GM19372 (cell line): ENCODE results near the gene COL27A1.
"Not testable (repeated sequence)": the region's sequence is repeated elsewhere in the genome, so short reads cannot be mapped to it uniquely, and the experiment has no call there.

ENCODE experiments used
- ATAC-seq: cut with Tn5 transposase; IDR thresholded peaks from one replicate; pipeline ENCODE4 v1.9.1; 2021; ENCODE audit warnings: mild to moderate bottlenecking, low read depth, moderate library complexity; ENCODE audit not compliant: unreplicated experiment

The COL27A1 gene

DNA sequence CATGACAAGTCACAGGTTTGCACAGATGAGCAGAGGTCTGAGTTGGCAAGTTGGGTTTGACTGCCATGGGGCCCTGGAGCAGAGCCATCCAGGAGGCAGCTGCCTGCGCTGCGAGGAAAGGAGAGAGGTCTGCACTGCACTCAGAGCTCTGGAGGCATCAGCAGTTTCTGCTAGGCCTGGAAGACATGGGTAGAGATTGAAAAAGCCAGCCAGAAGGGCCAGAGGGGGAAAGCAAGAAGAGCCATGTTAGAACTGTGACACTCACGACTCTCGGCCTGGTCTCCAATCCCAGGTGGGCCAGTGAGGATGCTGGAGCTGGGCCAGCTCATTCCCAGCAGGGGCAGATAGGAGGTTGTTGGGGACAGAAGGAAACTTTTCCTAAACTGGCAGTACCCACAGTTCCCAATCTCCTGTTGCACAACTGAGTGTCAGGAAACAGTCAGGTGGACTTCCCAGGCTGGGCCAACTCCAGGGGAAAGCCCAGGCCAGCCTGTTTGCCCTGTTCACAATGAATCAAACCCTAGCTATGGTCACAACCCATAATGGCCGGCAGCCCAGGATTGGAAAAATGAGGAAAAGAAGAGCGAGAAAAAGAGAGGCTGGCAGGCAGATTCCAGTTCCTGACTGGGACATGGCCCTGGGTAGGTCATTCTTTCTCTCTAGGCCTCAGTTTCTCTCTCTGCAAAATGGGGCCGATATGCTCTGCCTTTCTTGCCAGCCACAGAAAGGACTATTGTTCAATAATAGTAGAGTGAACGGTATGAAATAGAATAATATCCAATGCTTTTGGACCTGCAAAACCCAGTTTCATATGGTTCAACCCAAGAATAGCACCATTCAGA lies 159.8 kb downstream of the COL27A1 start:
- ATAC-seq = no peak

DNA sequence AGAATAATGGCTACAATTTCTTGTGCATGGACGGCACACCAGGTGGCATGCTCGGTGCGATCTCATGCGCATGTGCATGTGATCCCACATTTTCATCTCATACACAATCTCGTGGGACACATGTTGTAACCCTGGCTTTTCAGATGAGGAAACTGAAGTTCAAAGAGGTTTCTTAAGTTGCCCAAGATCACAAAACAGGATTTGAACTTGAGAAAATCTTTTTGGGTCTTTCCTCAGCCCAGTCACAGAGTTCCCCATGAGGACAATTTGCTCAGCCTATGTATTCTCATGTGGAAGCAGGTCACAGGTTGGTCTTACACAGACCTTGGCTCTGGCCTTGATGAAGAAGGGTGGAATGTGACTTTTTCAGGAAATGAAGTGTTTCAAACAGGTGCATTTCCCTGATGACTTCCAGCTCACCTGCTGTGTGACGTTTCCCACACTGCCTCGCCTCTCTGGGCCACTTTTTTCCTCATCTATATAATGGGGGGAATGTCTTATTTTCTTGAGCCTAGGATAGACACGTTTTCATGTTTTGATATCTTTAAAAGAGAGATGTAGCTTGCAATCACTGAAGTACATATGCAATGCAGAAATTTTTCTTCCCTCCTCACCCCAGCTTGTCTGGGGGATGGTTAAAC lies 160.5 kb downstream of the COL27A1 start:
- ATAC-seq = no peak

DNA sequence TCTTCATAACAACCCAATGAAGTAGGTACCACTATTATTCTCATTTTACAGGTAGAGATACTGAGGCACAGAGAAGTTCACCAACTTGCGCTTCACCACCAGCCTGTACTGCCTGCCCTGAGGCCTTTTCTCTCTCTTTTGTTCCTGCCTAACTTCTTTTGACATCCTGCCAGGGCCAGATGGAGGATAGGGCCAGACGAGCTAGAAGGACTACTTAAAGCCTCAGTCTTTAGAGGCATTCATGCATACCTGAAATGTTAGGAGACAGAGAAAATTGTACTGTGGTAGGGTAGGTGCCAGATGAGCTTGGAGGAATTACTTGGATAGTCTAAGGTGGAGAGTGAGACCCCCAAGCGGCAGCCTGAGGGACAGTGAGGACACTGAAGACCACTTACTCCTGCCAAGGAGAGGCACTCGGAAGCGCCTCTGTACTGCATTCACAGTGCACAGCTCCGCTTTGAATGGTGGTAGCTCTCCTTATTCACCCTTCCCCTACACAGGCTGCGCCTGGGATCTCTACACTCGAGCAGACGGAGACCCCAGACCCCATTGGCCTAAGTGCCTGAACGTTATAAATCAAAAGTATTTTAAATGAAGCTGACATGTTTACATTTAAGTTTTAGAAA lies 161.4 kb downstream of the COL27A1 start:
- no peak for ATAC-seq

DNA sequence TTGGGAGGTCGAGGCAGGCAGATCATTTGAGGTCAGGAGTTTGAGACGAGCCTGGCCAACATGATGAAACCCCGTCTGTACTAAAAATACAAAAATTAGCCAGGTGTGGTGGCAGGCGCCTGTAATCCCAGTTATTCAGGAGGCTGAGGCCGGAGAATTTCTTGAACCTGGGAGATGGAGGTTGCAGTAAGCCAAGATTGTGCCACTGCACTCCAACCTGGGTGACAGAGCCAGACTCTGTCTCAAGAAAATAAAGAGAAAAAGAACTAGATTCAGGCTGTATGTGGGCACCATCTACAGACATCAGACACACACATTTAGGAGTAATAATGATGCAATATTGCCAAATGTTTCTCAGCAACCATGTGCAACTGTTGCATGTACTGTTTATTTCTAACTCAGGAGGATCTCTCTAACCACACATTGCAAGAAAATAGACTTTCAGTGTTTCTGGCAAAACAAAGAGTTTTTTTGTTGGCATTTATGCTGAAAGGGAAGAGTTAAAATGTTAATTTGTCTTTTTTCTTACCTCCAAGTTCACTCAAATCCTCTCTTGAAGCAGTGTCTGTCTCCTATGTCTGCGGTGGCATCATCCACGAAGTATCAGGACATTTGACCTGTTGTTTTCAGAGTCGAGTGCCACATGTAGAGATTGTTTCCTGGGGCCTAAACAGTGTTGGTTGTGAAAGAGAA lies 162.5 kb downstream of the COL27A1 start:
- no peak for ATAC-seq

DNA sequence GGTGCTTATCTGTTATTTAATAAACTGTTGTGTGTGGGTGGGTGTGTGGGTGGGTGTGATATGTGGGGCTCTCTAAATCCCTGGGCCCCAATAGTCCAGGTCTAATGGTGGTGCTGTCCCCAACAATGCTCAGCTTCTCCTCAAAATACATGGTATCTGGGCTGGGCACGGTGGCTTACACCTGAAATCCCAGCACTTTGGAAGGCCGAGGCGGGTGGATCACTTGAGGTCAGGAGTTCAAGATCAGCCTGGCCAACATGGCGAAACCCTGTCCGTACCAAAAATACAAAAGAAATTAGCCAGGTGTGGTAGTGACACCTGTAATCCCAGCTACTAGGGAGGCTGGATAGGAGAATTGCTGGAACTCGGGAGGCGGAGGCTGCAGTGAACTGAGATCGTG lies 163.1 kb downstream of the COL27A1 start:
- no peak for ATAC-seq

DNA sequence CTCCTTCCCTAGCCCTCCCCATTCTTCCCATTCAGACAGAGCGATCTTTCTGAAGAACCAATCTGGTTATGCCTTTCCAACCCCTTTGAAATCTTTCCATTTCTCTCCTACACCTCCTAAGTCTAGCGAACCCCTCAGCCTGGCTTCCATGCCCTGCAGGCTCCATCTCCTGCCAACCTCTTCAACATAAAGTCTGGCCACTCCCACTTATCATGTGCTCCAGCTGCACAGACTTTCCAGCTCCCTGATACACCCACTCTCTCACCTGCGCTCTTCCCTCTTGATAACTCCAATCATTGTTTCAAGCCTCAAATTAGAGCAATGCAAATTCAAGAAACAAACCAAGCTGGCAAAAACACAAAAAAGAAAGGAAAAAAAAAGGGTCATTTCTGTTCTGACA lies 163.8 kb downstream of the COL27A1 start:
- no peak for ATAC-seq

DNA sequence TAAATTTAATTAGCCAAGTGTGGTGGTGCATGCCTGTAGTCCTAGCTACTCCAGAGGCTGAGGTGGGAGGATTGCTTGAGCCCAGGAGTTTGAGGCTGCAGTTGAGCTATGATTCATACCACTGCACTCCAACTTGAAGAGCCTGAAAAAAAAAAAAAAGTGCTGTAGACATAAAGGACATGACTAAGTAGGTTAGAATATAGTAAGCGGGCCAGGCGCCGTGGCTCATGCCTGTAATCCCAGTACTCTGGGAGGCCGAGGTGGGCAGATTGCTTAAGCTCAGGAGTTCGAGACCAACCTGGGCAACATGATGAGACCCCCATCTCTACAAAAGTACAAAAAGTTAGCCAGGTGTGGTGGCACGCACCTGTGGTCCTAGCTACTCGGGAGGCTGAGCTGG lies 165.4 kb downstream of the COL27A1 start:
- ATAC-seq = not testable (repeated sequence)

DNA sequence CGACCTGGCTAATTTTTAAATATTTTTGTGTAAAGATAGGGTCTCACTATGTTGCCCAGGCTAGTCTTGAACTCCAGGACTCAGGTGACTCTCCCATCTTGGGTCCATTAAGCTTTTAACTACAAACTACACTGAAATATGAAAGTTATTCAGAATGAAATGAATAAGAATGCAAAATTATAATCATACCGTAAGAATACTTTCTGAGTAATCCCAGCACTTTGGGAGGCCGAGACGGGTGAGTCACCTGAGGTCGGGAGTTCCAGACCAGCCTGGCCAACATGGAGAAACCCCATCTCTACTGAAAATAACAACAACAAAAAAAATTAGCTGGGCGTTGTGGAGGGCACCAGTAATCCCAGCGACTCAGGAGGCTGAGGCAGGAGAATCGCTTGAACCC lies 166.4 kb downstream of the COL27A1 start:
- ATAC-seq = no peak

DNA sequence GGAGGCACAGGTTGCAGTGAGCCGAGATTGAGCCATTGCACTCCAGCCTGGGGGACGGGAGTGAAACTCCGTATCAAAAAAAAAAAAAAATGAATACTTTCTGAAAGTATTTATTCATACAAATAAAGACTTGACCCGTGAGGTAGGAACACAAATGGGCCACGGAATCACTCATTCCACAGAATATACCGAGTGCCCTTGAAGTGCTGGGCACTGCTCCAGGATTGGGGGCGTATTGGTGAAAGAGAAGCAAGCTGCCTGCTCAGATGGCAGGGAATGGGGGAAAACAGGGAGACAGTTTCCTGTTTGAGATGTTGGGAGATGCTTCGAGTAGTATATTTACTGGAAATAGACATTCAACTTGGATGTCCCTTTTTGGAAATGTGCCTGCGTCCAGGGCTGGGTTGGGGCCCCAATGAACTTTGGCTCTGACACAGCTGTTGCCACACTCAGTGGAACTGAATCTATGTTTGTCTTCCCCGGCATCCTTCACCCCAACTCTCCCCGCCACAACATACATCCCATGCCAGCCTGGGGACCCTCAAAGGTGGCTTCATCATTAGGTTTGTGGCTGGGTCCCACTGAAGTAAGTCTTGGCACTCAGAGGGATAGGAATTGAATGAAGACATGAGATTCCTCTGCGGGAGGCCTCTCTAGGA lies 167.0 kb downstream of the COL27A1 start:
- not testable (repeated sequence) for ATAC-seq

DNA sequence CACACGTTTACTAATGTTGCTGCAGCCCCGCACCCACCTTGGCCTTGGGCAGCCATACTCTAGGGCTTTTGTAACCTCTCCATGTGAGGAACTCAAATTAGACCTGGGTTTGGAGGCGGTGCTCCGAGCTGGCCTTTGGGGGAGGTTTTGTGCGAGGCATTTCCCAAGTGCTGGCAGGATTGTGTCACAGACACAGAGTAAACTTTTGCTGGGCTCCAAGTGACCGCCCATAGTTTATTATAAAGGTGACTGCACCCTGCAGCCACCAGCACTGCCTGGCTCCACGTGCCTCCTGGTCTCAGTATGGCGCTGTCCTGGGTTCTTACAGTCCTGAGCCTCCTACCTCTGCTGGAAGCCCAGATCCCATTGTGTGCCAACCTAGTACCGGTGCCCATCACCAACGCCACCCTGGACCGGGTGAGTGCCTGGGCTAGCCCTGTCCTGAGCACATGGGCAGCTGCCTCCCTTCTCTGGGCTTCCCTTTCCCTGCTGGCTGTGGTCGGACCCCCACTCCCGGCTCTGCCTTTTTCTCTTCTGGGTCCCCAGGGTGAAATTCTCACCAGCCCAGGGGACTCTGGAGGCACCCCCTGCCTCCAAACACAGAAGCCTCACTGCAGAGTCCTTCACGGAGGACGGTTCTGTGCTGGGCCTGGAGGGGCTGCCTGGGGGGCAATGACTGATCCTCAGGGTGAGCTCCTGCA lies 167.6 kb downstream of the COL27A1 start, which contains the start of gene ORM1:
Gene ORM1, plus strand, starts transcription at position 268 of the 701 bp plus-strand sequence. Its CDS starts 36 bp downstream, at position 304.
- ATAC-seq = not testable (repeated sequence)

DNA sequence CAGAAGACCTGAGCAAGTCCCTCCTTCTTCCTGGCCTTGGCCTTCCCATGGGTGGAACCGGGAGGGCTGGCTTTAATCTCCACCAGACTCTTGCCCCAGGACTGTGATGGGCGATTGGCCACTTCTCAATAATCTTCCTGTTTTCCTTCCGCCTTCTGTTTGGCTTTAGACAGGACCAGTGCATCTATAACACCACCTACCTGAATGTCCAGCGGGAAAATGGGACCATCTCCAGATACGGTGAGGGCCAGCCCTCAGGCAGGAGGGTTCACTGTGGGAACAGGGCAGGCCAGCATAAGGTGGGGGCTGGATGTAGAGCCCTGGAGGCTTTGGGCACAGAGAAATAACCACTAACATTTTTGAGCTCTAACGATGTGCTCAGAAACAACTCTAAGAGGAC lies 168.5 kb downstream of the COL27A1 start:
- ATAC-seq = not testable (repeated sequence)

DNA sequence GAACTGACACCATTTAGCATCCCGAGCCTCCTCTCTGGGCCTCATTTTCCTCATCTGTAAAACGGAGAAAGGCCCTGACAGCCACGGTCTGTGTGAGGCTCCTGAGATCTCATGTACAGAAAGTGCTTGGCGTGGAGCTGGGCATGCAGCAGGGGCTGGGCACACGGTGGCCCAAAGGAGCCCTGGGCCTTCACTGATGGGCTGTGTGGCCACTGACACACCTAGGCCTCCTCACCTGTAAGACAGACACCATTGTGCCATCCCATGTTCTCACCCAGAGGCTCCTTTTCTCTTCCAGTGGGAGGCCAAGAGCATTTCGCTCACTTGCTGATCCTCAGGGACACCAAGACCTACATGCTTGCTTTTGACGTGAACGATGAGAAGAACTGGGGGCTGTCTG lies 169.2 kb downstream of the COL27A1 start:
- no peak for ATAC-seq

DNA sequence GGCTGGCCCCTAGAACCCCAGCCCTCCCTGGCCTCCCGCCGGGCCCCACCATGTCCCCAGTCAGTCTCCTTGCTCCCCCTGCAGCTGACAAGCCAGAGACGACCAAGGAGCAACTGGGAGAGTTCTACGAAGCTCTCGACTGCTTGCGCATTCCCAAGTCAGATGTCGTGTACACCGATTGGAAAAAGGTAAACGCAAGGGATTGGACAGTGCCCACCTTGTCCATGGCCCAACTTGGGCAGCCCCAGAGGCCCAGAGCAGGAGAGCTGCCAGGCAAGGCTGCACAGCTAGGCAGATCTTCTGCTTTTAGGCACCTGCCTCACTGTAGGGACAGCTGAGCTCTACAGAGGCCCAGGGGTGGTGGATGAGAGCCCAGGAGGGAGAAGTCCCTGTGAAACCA lies 169.6 kb downstream of the COL27A1 start:
- ATAC-seq = not testable (repeated sequence)

DNA sequence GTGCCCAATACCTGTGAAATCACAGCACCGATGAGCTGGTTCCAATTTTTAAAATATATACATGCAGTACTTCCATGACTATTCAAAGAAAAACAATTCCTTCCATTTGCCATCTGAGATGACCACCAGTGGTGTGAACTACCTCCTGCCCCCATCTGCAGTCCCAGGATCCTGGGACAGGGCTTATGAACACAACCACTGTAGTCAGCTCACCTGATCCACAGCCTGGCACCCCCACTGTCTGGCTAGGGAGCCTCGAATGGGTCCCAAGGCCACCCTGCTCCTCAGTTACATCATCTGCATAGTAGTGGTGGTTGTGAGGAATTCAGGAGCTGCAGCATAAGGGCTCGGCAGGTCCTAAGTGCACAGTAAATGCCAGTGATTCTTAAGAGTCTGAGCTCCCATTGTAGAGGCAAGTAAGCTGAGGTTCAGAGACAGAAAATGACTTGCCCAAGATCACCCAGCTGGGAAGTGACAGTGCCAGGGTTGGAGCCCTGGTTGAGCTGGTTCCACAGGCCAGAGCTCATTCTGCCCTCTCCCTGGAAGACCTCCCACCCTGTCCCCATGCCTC lies 170.4 kb downstream of the COL27A1 start:
- not testable (repeated sequence) for ATAC-seq

DNA sequence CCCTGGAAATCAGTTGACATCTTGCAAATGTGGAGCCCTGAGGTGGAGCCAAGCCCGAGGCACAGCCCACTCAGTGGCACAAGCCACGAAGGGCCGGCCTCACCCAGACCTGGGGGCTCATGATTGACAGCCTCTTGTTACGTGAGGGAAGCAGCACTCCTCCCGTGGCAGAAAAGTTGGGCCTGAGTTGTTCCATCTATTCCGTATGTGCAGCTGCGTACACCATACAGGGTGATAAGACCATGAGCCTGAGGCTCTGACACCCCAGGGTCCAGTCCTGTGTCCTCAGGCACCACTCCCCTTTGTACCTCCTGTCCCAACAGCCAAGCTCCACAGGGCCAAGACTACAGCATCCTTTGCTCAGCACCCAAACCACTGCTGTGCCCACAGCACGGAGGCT lies 172.4 kb downstream of the COL27A1 start:
- ATAC-seq = no peak

DNA sequence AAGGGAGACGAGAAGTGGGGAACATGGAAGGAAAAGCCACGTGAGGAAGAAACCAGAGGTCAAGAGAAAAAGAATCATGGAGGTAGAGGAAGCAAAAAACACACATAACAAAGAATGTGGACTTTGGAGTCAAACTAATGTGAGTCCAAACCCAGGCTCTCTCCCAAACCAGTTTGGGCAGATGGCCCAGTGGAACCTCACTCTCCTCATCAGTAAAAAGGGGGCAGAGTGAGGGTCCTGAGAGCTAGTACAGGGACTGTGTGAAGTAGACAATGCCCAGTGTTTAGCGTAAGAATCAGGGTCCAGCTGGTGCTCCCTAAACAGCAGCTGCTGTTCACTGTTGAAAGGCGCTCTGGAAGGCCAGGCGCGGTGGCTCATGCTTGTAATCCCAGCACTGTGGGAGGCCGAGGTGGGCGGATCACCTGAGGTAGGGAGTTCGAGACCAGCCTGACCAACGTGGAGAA lies 173.1 kb downstream of the COL27A1 start:
- not testable (repeated sequence) for ATAC-seq

DNA sequence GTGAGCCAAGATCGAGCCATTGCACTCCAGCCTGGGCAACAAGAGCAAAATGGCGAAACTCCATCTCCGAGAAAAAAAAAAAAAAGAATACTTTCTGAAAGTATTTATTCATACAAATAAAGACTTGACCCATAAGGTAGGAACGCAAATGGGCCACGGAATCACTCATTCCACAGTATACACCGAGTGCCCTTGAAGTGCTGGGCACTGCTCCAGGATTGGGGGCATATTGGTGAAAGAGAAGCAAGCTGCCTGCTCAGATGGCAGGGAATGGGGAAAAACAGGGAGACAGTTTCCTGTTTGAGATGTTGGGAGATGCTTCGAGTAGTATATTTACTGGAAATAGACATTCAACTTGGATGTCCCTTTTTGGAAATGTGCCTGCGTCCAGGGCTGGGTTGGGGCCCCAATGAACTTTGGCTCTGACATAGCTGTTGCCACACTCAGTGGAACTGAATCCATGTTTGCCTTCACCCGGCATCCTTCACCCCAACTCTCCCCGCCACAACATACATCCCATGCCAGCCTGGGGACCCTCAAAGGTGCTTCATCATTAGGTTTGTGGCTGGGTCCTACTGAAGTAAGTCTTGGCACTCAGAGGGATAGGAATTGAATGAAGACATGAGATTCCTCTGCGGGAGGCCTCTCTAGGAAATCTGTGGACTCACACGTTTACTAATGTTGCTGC lies 173.7 kb downstream of the COL27A1 start:
- ATAC-seq = not testable (repeated sequence)

DNA sequence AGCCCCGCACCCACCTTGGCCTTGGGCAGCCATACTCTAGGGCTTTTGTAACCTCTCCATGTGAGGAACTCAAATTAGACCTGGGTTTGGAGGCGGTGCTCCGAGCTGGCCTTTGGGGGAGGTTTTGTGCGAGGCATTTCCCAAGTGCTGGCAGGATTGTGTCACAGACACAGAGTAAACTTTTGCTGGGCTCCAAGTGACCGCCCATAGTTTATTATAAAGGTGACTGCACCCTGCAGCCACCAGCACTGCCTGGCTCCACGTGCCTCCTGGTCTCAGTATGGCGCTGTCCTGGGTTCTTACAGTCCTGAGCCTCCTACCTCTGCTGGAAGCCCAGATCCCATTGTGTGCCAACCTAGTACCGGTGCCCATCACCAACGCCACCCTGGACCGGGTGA lies 174.3 kb downstream of the COL27A1 start, which contains the start of gene ORM2:
Gene ORM2, plus strand, starts transcription at position 245 of the 398 bp plus-strand sequence. Its CDS starts 36 bp downstream, at position 281.
- not testable (repeated sequence) for ATAC-seq
